ENCODE data around the gene NOP14. TPM values are rescaled to one million over a fixed set of nuclear protein-coding genes. Genes with fewer than 3 reads are reported as not detected.
"Not testable (repeated sequence)": the region's sequence is repeated elsewhere in the genome, so short reads cannot be mapped to it uniquely, and the experiment has no call there.

Gene NOP14
- total RNA-seq, 1 experiment from 2014 or later = 32.5 TPM

DNA sequence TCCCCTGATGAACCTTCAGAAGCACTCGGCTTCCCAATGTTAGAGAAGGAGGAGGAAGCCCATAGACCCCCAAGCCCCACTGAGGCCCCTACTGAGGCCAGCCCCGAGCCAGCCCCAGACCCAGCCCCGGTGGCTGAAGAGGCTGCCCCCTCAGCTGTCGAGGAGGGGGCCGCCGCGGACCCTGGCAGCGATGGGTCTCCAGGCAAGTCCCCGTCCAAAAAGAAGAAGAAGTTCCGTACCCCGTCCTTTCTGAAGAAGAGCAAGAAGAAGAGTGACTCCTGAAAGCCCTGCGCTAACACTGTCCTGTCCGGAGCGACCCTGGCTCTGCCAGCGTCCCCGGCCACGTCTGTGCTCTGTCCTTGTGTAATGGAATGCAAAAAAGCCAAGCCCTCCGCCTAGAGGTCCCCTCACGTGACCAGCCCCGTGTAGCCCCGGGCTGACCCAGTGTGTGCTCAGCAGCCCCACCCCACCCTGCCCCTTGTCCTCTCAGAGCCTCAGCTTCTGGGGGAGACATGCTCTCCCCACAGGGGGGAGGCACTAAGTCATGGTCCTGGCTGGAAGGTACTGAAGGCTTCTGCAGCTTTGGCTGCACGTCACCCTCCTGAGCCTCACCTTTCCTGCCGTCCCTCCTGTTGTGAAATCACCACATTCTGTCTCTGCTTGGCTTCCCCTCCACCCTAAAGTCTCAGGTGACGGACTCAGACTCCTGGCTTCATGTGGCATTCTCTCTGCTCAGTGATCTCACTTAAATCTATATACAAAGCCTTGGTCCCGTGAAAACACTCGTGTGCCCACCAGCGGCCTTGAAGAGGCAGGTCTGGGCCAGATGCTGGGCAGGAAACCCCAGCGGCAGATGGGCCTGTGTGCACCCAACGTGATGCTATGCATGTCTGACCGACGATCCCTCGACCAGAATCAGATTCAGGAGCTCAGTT lies 34.7 kb downstream of the NOP14 start:
- H3K27me3 ChIP-seq = no peaks in the 10 kb centered on the region
- DNase-seq = no peak
- H3K4me3 ChIP-seq = no peak overlapping the region
- no peaks in the 10 kb centered on the region for H3K9me3 ChIP-seq
- H3K36me3 ChIP-seq = peaks cover 11% of the 10 kb centered on the region; the same call in 1 of the 2 replicates

DNA sequence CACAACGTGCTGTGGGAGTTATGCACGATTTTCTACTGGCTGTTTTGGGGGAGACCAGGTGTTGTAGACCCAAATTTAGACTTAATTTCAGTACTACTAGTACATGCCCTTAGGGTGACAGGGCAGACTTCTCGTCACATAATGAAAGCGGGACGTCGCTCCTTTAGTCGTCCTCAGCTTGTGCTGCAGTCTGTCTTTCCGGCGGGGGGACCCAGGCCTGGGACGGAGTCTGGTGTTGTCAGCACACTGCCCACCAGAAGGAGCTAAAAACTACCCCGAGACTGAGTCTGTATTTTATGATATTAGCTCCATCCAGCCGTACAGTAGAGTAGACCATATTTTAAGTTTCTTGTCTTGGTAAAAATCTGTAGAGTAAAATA lies 35.5 kb downstream of the NOP14 start:
- no peak for DNase-seq
- no peaks in the 10 kb centered on the region for H3K9me3 ChIP-seq
- no peak overlapping the region for H3K4me3 ChIP-seq
- H3K27me3 ChIP-seq = no peaks in the 10 kb centered on the region
- peaks cover 7% of the 10 kb centered on the region; the same call in 1 of the 2 replicates for H3K36me3 ChIP-seq

DNA sequence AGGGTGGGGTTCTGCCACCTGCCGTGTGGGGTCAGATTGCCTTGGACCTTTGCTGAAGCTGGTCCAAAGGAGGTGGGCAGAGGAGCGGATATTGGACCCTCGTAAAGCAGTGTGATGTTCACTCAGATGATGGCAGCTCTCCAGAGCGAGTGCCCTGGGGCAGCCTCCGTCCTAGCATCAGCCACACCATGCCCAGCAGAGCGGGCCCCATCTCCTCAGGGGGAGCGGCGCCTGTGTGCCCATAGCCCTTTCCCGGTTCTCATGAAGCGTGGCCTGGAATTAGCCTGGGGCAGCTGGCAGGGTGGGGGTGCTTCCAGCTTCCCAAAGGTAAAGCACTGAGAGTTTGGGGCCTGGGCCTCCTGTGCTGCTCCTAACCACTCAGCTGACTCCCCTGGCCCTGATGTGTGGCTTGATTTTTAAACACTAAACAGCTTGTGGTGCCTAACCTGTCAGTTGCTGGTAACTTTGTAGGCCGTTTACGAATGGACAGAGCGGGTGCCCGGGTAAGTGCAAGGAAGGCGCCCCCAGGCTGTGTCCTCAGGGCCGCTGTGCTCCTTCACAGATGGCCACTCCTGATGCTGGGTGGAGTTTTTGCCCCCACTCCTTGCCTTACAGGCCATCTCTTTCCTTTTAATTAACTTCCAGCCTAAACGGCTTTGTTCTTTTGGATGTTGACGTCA lies 36.0 kb downstream of the NOP14 start:
- Histone ChIP-seq H3K9me3 (no peaks in the 10 kb centered on the region), H3K27me3 (no peaks in the 10 kb centered on the region), H3K36me3 (peaks cover 7% of the 10 kb centered on the region; the same call in 1 of the 2 replicates), H3K4me3 (no peak overlapping the region)
- no peak for DNase-seq

DNA sequence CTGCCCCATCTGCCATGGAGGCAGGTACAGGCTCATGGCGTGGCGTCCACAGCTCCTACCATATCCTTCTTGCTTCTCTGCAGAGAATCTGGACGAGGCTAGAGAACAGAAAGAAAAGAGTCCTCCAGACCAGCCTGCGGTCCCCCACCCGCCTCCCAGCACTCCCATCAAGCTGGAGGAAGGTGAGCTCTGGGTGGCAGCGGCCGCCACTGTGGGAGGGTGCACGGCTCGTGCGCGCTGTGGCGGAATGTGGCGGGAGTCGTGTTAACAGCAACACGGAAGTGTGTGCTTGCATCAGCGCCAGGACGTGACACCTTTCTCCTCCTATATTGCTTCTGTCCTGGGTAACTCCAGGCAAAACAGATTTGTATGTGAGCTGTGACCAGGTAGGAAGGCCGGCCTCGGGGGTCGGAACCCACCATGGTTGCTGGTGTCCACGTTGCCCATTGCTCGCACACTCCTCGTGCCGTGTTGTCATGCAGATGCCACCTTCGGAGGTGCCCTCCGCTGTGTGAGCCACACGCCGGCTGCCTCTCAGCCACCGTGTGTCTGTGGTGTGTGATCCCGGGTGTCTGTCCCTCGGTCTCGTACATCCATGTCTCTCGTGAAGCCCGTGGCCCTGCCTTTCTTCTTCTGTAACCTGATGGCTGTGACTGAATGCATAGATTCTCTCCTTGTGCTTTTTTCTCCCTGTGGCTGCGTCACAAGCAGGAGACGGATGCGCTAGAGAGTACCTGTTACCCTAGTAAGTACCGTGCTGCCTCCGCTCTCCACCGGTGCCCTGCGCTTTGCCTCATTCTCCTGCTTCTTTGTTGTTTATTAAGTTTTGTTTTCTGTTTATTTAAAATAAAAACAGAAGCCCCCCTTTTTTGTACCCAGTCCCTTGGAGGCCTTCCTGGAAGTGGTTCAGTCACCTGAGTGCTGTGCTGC lies 37.0 kb downstream of the NOP14 start:
- Histone ChIP-seq H3K4me3 (no peak overlapping the region), H3K9me3 (no peaks in the 10 kb centered on the region), H3K27me3 (no peaks in the 10 kb centered on the region), H3K36me3 (peaks cover 7% of the 10 kb centered on the region; the same call in 1 of the 2 replicates)
- DNase-seq = no peak

DNA sequence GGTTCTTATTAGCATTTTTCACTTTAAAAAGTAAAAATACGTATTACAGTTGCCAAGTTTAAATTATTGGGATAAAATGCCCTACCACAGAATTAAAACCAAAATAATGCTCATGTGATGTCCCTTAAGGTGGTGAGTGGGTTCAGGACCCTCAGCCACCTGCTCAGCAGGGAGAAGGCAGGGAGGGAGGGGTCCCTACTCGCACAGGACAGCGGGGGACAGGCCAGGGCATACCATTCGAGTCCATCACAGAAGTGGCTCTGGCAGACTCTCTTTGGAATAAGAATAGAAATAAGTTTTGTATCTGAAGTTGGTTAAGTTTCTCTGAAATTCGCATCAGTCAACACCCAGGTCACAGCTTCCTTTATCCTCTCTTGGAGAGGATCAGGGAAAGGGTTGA lies 37.7 kb downstream of the NOP14 start:
- H3K9me3 ChIP-seq = no peaks in the 10 kb centered on the region
- H3K4me3 ChIP-seq = no peak overlapping the region
- H3K36me3 ChIP-seq = peaks cover 7% of the 10 kb centered on the region; the same call in 1 of the 2 replicates
- no peaks in the 10 kb centered on the region for H3K27me3 ChIP-seq
- no peak for DNase-seq

DNA sequence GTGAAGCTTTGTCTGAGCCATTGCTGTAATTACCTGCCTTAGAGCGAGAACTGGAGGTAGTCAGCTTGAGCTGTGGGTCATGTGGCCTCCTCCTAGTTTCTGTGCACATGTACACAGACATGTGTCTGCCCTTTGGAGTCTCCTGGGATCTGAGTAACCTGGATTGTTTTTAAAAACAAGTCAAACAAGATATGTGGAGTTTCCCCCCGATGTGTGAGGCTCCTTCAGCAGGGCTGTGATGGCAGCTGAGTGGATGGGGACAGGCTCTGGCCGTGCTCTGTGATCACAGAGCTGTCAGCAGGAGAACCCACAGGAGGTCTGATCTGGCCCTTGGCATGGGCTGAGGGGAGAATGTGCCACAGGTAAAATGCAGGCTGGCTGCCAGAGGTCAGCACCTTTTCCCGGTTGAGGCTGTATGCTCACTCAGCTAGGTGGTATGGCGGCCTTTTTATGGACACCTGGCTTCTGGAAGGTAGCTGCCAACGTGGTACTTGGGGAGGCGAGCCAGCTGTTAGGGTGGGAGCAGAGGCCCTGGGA lies 38.4 kb downstream of the NOP14 start:
- Histone ChIP-seq H3K36me3 (peaks cover 10% of the 10 kb centered on the region), H3K9me3 (no peaks in the 10 kb centered on the region), H3K27me3 (no peaks in the 10 kb centered on the region), H3K4me3 (no peak overlapping the region)
- no peak for DNase-seq

DNA sequence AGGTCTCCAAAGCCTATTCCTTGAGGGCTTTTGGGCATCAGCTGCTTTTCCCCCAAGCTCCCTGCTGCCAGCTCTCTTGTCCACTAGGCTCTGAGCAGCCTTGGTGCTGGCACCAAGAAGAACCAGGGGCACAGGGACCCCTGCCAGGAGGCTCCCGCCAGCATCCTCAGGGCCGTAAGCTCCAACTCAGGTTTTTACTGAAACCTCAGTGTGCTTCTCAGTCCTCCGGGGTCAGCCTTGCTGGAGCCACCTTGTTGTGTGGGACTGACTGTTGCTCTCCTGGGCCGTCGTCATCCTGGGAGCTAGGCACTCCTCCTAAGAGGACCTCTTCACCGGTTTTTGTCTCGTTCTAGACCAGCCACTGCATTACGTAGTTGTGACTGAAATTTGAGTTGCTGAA lies 38.9 kb downstream of the NOP14 start:
- H3K4me3 ChIP-seq = no peak overlapping the region
- DNase-seq = no peak
- peaks cover 10% of the 10 kb centered on the region for H3K36me3 ChIP-seq
- no peaks in the 10 kb centered on the region for H3K27me3 ChIP-seq
- H3K9me3 ChIP-seq = no peaks in the 10 kb centered on the region

DNA sequence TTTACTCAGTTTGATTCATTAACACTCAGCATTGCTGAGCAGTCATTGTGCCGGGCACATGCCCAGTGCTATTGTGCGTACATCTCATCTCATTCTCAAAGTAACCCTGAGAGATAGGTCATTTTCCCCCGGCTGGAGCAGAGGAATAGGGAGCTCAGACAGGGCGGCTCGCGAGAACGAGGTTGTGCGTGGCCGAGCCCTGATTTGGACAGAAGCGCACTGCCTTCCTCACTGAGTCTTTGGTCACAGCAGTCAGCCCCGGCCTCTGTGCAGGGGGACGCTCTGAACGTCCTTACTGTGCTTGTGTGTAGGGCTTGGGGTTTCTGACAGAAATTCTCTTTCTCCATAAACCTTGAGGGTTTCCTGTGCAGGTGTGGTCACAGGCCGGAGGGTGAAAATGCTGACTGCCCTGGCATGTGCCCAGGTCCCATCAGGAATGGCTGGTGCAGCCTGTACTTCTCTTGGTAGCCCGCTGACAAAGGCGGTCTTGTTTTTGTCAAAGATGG lies 39.5 kb downstream of the NOP14 start:
- no peak overlapping the region for H3K4me3 ChIP-seq
- no peak for DNase-seq
- no peaks in the 10 kb centered on the region for H3K27me3 ChIP-seq
- H3K36me3 ChIP-seq = peaks cover 5% of the 10 kb centered on the region
- H3K9me3 ChIP-seq = no peaks in the 10 kb centered on the region

DNA sequence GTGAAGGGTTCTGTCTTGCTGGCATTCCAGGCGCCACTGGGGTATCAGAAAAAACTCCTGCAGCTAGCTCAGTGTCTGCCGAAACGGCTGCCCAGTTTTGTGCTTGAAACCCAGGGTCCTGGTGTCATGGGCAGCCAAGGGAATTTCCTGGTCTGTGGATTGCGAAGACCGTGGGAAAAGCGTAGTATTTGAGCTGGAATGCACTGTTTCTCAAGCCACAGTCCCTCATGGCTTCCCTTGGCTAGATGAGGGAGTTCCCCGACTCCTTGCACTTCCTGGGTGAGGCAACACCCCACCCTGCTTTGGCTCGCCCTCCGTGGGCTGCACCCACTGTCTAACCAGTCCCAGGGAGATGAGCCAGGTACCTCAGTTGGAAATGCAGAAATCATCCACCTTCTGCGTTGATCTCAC lies 40.1 kb downstream of the NOP14 start:
- Histone ChIP-seq H3K9me3 (no peaks in the 10 kb centered on the region), H3K27me3 (no peaks in the 10 kb centered on the region), H3K36me3 (peaks cover 3% of the 10 kb centered on the region; the same call in 1 of the 2 replicates), H3K4me3 (no peak overlapping the region)
- DNase-seq = no peak

DNA sequence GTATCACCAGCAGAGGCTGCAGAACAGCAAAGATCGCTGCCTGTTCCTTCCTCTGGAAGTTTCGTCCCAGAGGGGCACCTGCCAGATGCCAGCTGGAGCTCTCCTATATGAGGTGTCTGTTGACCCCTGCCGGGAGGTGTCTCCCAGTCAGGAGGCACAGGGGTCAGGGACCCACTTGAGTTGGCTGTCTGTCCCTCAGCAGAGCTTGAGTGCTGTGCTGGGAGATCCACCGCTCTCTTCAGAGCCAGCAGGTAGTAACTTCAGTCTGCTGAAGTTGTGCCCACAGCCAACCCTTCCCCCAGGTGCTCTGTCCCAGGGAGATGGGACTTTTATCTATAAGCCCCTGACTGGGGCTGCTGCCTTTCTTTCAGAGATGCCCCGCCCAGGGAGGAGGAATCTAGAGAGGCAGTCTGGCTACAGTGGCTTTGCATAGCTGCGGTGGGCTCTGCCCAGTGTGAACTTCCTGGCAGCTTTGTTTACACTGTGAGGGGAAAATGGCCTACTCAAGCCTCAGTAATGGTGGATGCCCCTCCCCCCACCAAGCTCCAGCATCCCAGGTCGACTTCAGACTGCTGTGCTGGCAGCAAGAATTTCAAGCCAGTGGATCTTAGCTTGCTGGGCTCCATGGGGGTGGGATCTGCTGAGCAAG lies 40.6 kb downstream of the NOP14 start:
- H3K36me3 ChIP-seq, DNase-seq, H3K4me3 ChIP-seq, H3K9me3 ChIP-seq, H3K27me3 ChIP-seq: not testable (repeated sequence)

DNA sequence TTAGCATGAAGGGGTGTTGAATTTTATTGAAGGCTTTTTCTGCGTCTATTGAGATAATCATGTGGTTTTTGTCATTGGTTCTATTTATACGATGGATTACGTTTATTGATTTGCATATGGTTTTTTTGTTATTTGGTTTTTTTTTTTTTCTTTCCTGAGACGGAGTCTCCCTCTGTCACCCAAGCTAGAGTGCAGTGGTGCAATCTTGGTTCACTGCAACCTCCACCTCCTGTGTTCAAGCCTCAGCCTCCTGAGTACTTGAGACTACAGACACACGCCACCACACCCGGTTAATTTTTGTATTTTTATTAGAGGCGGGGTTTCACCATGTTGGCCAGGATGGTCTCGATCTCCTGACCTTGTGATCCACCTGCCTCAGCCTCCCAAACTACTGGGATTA lies 44.5 kb downstream of the NOP14 start:
- not testable (repeated sequence) for H3K9me3 ChIP-seq, H3K27me3 ChIP-seq, H3K36me3 ChIP-seq, DNase-seq, H3K4me3 ChIP-seq

DNA sequence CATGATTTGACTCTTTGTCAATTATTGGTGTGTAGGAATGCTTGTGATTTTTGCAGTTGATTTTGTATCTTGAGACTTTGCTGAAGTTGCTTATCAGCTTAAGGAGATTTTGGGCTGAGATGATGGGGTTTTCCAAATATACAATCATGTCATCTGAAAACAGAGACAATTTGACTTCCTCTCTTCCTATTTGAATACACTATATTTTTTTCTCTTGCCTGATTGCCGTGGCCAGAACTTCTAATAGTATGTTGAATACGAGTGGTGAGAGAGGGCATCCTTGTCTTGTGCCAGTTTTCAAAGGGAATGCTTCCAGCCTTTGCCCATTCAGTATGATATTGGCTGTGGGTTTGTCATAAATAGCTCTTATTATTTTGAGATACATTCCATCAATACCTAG lies 44.9 kb downstream of the NOP14 start:
- H3K36me3 ChIP-seq, H3K9me3 ChIP-seq, H3K27me3 ChIP-seq, H3K4me3 ChIP-seq, DNase-seq: not testable (repeated sequence)

DNA sequence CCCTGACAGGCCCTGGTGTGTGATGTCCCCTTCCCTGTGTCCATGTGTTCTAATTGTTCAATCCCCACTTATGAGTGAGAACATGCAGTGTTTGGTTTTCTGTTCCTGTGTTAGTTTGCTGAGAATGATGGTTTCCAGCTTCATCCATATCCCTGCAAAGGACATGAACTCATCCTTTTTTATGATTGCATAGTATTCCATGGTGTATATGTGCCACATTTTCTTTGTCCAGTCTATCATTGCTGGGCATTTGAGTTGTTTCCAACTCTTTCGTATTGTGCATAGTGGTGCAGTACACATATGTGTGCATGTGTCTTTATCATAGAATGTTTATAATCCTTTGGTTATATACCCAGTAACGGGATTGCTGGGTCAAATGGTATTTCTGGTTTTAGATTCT lies 46.5 kb downstream of the NOP14 start:
- DNase-seq, H3K36me3 ChIP-seq, H3K27me3 ChIP-seq, H3K9me3 ChIP-seq, H3K4me3 ChIP-seq: not testable (repeated sequence)

DNA sequence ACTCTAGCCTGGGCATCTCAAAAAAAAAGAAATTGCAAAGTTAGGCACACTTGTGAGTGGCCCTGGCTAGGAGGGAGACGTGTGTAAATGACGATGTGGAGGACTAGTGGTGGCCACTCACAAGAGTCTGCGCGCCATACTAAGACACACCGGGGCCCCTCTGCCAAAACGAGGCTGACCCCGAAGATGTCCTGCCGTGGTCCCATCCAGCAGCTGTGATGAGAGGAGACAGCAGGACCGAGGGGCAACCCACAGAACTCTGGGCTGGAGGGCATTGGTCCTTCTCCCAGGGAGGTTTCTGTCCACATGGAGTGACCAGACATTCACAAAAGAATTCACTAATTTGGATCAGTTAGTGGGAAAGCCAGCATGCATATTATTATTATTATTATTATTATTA lies 47.4 kb downstream of the NOP14 start:
- Histone ChIP-seq H3K9me3 (no peaks in the 10 kb centered on the region), H3K4me3 (no peak overlapping the region), H3K27me3 (no peaks in the 10 kb centered on the region), H3K36me3 (peaks cover 6% of the 10 kb centered on the region)
- no peak for DNase-seq

DNA sequence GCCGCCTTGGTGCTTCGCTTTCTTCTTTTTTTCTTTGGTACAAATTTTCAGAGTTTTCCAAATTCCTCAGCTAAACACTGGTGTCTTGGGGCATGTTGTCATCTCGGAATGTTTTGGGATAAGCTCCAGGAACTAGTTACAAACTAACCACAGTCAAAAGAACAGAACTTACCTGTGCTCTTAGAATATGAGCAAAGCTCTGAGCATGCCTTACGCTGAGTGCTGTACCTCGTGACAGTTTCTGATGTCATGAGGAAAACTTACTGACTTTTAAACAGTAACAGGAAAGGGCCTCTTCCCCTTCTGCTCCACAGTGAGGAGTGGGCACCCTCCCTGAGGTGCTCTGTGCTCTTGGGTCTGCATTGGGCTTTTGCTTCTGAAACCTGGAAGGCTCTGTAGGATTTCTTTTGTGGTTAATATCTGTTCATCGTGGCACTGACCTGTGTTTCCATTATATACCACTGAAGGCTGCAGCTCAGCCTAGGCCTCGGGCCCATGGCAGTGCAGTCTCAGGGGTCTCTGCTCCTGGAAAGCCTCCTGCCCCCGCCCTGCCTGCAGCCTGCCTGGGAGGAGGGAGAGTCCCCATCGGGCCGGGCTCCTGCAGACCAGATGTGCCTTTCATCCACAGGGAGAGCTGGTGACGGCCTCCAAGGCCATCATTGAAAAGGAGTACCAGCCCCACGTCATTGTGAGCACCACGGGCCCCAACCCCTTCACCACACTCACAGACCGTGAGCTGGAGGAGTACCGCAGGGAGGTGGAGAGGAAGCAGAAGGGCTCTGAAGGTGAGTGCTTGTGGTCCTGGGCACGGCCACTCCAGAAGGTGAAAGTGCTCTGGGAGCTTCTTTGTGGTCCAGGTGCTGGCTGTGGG lies 48.7 kb downstream of the NOP14 start:
- Histone ChIP-seq H3K27me3 (no peaks in the 10 kb centered on the region), H3K9me3 (no peaks in the 10 kb centered on the region), H3K4me3 (no peak overlapping the region), H3K36me3 (peaks cover 2% of the 10 kb centered on the region)
- DNase-seq = no peak
